WTC11 (cell line): Measurements from ENCODE around the gene PRKACA. TPM values are rescaled to one million over a fixed set of nuclear protein-coding genes. Genes with fewer than 3 reads are reported as not detected.

ENCODE experiments used
- ATAC-seq: fragments of 200-7000 bp; cut with Tn5 transposase; 2 replicates; pipeline ENCODE4 v1.10.0; 2021; ENCODE audit warnings: mild to moderate bottlenecking, moderate library complexity
- CTCF ChIA-PET: fragments of 300-600 bp; sonication (Branson Sonifier 250); formaldehyde crosslinking; loops from one replicate; lab custom pipeline; 2021; ENCODE audit warnings: antibody characterized with exemption; lab: Charles Lee
- POLR2A ChIA-PET: fragments of 350-600 bp; sonication (Branson Sonifier 250); formaldehyde crosslinking; loops from one replicate; lab custom pipeline; 2021; ENCODE audit warnings: antibody characterized with exemption; lab: Charles Lee
- DNase-seq: peaks from one replicate; pipeline ENCODE4 v3.0.0; 2021; ENCODE audit warnings: low spot score
- H3K27ac Mint-ChIP-seq: 2 replicates; pipeline ENCODE4 v1.8.0; 2021; ENCODE audit warnings: mixed read lengths
- H3K27me3 Mint-ChIP-seq: 2 replicates; pipeline ENCODE4 v1.8.0; 2021; ENCODE audit warnings: low read depth, mild to moderate bottlenecking, moderate library complexity, mixed read lengths
- H3K36me3 Mint-ChIP-seq: 2 replicates; pipeline ENCODE4 v1.8.0; 2021; ENCODE audit warnings: mixed read lengths
- H3K4me1 Mint-ChIP-seq: 2 replicates; pipeline ENCODE4 v1.8.0; 2022; ENCODE audit warnings: mixed read lengths
- H3K4me3 Mint-ChIP-seq: 2 replicates; pipeline ENCODE4 v1.8.0; 2021; ENCODE audit warnings: mild to moderate bottlenecking, moderate library complexity, mixed read lengths
- H3K9me3 Mint-ChIP-seq: 2 replicates; pipeline ENCODE4 v1.8.0; 2021; ENCODE audit warnings: mixed read lengths
- E2F5 ChIP-seq: sonication (generic); formaldehyde crosslinking; IDR thresholded peaks from 2 replicates; pipeline ENCODE4 v1.8.1; 2022; ENCODE audit warnings: mild to moderate bottlenecking, moderate library complexity, missing genetic modification reagents
- EMX1 ChIP-seq: fragments of 250-450 bp; sonication (Bioruptor Pico); IDR thresholded peaks from 2 replicates; pipeline ENCODE4 v1.8.0; 2021; ENCODE audit warnings: mild to moderate bottlenecking
- ETV6 ChIP-seq: sonication (generic); formaldehyde crosslinking; IDR thresholded peaks from 2 replicates; pipeline ENCODE4 v1.8.1; 2022; ENCODE audit warnings: mild to moderate bottlenecking, missing genetic modification reagents
- NFYB ChIP-seq: sonication (generic); formaldehyde crosslinking; conservative IDR thresholded peaks from 2 replicates; pipeline ENCODE4 v1.8.0; 2022; ENCODE audit warnings: low read depth, missing genetic modification reagents
- NR3C1 ChIP-seq: sonication (generic); formaldehyde crosslinking; conservative IDR thresholded peaks from 2 replicates; pipeline ENCODE4 v1.8.1; 2023; ENCODE audit warnings: low read depth, mild to moderate bottlenecking, missing genetic modification reagents
- OVOL2 ChIP-seq: fragments of 250-450 bp; sonication (Bioruptor Pico); IDR thresholded peaks from 2 replicates; pipeline ENCODE4 v1.9.0; 2021; ENCODE audit warnings: mild to moderate bottlenecking, borderline replicate concordance
- PRDM15 ChIP-seq: sonication (generic); formaldehyde crosslinking; IDR thresholded peaks from 2 replicates; pipeline ENCODE4 v1.8.0; 2022; ENCODE audit warnings: missing genetic modification reagents
- PREB ChIP-seq: sonication (generic); formaldehyde crosslinking; IDR thresholded peaks from 2 replicates; pipeline ENCODE4 v1.8.1; 2022; ENCODE audit warnings: mild to moderate bottlenecking, missing genetic modification reagents, moderate library complexity, borderline replicate concordance
- RELA ChIP-seq: sonication (generic); formaldehyde crosslinking; IDR thresholded peaks from 2 replicates; pipeline ENCODE4 v1.8.1; 2022; ENCODE audit warnings: missing genetic modification reagents, mild to moderate bottlenecking, borderline replicate concordance
- RORB ChIP-seq: fragments of 250-450 bp; sonication (Bioruptor Pico); IDR thresholded peaks from 2 replicates; pipeline ENCODE4 v1.9.0; 2021; ENCODE audit warnings: mild to moderate bottlenecking
- STAT6 ChIP-seq: sonication (generic); formaldehyde crosslinking; conservative IDR thresholded peaks from 2 replicates; pipeline ENCODE4 v1.8.1; 2023; ENCODE audit warnings: mild to moderate bottlenecking, low read depth, missing genetic modification reagents, moderate library complexity
- TEAD4 ChIP-seq: sonication (generic); formaldehyde crosslinking; IDR thresholded peaks from 2 replicates; pipeline ENCODE4 v1.8.0; 2022; ENCODE audit warnings: mild to moderate bottlenecking, missing genetic modification reagents
- USF2 ChIP-seq: sonication (generic); formaldehyde crosslinking; IDR thresholded peaks from 2 replicates; pipeline ENCODE4 v1.8.1; 2023; ENCODE audit warnings: mild to moderate bottlenecking, missing genetic modification reagents, moderate library complexity
- ZBTB43 ChIP-seq: sonication (generic); formaldehyde crosslinking; IDR thresholded peaks from 2 replicates; pipeline ENCODE4 v1.8.1; 2023; ENCODE audit warnings: mild to moderate bottlenecking, missing genetic modification reagents
- ZNF232 ChIP-seq: sonication (generic); formaldehyde crosslinking; IDR thresholded peaks from 2 replicates; pipeline ENCODE4 v1.8.0; 2022; ENCODE audit warnings: mild to moderate bottlenecking, missing genetic modification reagents
- ZNF317 ChIP-seq: sonication (generic); formaldehyde crosslinking; IDR thresholded peaks from 2 replicates; pipeline ENCODE4 v1.8.1; 2023; ENCODE audit warnings: low read depth, mild to moderate bottlenecking, moderate library complexity, missing genetic modification reagents, borderline replicate concordance
- ZNF396 ChIP-seq: fragments of 250-450 bp; sonication (Bioruptor Pico); IDR thresholded peaks from 2 replicates; pipeline ENCODE4 v1.8.0; 2021; ENCODE audit warnings: mild to moderate bottlenecking, moderate library complexity, borderline replicate concordance
- ZNF416 ChIP-seq: fragments of 250-450 bp; sonication (Bioruptor Pico); IDR thresholded peaks from 2 replicates; pipeline ENCODE4 v1.9.0; 2021; ENCODE audit warnings: mild to moderate bottlenecking, inconsistent platforms
- ZNF532 ChIP-seq: fragments of 250-450 bp; sonication (Bioruptor Pico); IDR thresholded peaks from 2 replicates; pipeline ENCODE4 v1.9.0; 2021; ENCODE audit warnings: mild to moderate bottlenecking, borderline replicate concordance
- total RNA-seq: library from RNA; stranded (reverse); gene quantifications from 3 replicates; pipeline ENCODE4 v1.2.3, GENCODE V29; 2021

PRKACA gene
- total RNA-seq, 1 experiment from 2014 or later, result 37.8 TPM

- H3K36me3 Mint-ChIP-seq, result peaks cover 24% of the 10 kb centered on the region
Observed at GRCh38 chr19:14164724-14165493, 47.3 kb upstream of the PRKACA start.

More at GRCh38 chr19:14164724-14165493, 47.3 kb upstream of the PRKACA start:
- no peak overlapping the region for H3K27ac Mint-ChIP-seq
- H3K4me3 Mint-ChIP-seq, result no peak overlapping the region
- CTCF ChIA-PET, result interaction anchor here (0.6 to 2.4 kb wide), 5 partner anchors 17 to 241 kb away, joined by 3 to 8 read pairs (median 3); no protein-coding TSS in a partner anchor
- DNase-seq (no peak), ATAC-seq (no peak)
- POLR2A ChIA-PET, result no interaction called here
- no peaks in the 10 kb centered on the region for H3K9me3 Mint-ChIP-seq
- peaks cover 11% of the 10 kb centered on the region for H3K4me1 Mint-ChIP-seq
- TF ChIP-seq ZNF232 (CRISPR knock-in tag) (no peak), STAT6 (no peak), ZNF416 (CRISPR knock-in tag) (no peak), NFYB (no peak), PREB (CRISPR knock-in tag) (no peak), E2F5 (CRISPR knock-in tag) (no peak), ETV6 (CRISPR knock-in tag) (no peak), RELA (CRISPR knock-in tag) (no peak), PRDM15 (CRISPR knock-in tag) (no peak), ZBTB43 (no peak), TEAD4 (CRISPR knock-in tag) (no peak), ZNF532 (no peak), RORB (CRISPR knock-in tag) (no peak), ZNF396 (CRISPR knock-in tag) (no peak), ZNF317 (CRISPR knock-in tag) (no peak), EMX1 (CRISPR knock-in tag) (no peak), USF2 (CRISPR knock-in tag) (no peak), OVOL2 (CRISPR knock-in tag) (no peak), NR3C1 (CRISPR knock-in tag) (no peak)
- TF ChIP-seq, all 79 proteins: peak for 0
- no peaks in the 10 kb centered on the region for H3K27me3 Mint-ChIP-seq
